Thyroid gland (tissue), 4 donors: ENCODE data around the gene CPNE4. TPM values are rescaled to one million over a fixed set of nuclear protein-coding genes. Genes with fewer than 3 reads are reported as not detected.

Experiments
- DNase-seq, 2 donors: peaks; one replicate each; pipeline ENCODE4 v3.0.0-alpha.2; 2019
- H3K27ac ChIP-seq, 3 donors: fragments of 200-600 bp; sonication (generic); 1 replicate in 2 of 3; 2 replicates in 1 of 3; pipeline ENCODE4 v1.5.1; 2016 to 2019; ENCODE audit warnings: mild to moderate bottlenecking in 1 of 3, moderate library complexity in 1 of 3
- H3K27me3 ChIP-seq: fragments of 200-600 bp; sonication (generic); one replicate; pipeline ENCODE4 v1.5.1; 2019
- H3K36me3 ChIP-seq, 2 donors: fragments of 200-600 bp; sonication (generic); one replicate each; pipeline ENCODE4 v1.5.1; 2016 to 2019
- H3K4me1 ChIP-seq, 2 donors: fragments of 200-600 bp; sonication (generic); one replicate each; pipeline ENCODE4 v1.5.1; 2017 to 2019
- H3K4me3 ChIP-seq, 3 donors: fragments of 200-600 bp; sonication (generic); replicated peaks in 1 of 3; 1 replicate in 2 of 3; 2 replicates in 1 of 3; pipeline ENCODE4 v1.5.1; 2016; ENCODE audit warnings: mild to moderate bottlenecking in 1 of 3
- H3K9me3 ChIP-seq: fragments of 200-600 bp; sonication (generic); one replicate; pipeline ENCODE4 v1.5.1; 2017
- POLR2A ChIP-seq, 2 donors: fragments of 450-650 bp; IDR thresholded peaks; one replicate each; pipeline ENCODE4 v1.6.1; 2017; ENCODE audit warnings: antibody characterized with exemption in 2 of 2, mild to moderate bottlenecking in 2 of 2, moderate library complexity in 1 of 2
- WGBS, 2 donors: methylation state at CpG; one replicate each; pipeline ENCODE4 v1.1.5; 2017; 5-methylcytosine and 5-hydroxymethylcytosine counted together
- intact Hi-C: fragments of 100-400 bp; cut with DNase I; formaldehyde crosslinking; loops from one replicate; pipeline ENCODE4 v1.15.1; 2023
- total RNA-seq, 4 donors: library from RNA; depleted of rRNA; stranded (reverse); fragments of >200 nt; gene quantifications; one replicate each; pipeline ENCODE4 v1.2.3, GENCODE V29; 2016
- TF ChIP-seq, protein P1 (sequence below), 6 experiments: fragments of 200-600 bp in 3 of 6; fragments of 450-650 bp in 3 of 6; sonication (generic) in 3 of 6; IDR thresholded peaks; one replicate each; pipeline ENCODE4 v1.5.1; 2016 to 2019; ENCODE audit warnings: antibody characterized with exemption in 6 of 6, mild to moderate bottlenecking in 2 of 6, inconsistent platforms in 1 of 6, moderate library complexity in 1 of 6

CPNE4 gene
- total RNA-seq, 4 donors from 2014 or later: not detected

DNA sequence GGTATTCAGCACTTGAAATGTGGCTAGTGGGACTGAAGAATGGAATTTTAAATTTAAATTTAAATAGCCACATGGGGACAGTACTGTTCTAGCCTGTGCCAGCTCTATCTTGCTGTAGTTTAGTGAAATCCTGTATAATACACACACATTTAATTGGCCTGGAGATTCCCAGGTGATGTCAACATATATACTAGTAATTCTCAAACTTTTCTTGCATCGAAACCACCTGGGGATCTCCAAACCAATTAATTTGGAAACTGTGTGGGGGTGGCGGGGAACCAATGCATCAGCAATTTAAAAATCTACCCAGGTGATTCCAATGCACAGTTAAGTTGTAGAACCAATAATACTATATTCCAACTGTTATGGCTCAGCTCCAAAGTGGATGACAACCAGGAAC lies 303.1 kb downstream of the CPNE4 start:
- H3K27ac ChIP-seq: no peak overlapping the region
- WGBS, 2 donors: 90 to 95% methylated on average over 2 of the region's 2 CpGs
- no peaks in the 10 kb centered on the region for H3K36me3 ChIP-seq
- H3K4me3 ChIP-seq: no peak overlapping the region
- H3K4me1 ChIP-seq: peaks cover 13 to 17% of the 10 kb centered on the region in 2 donors
- H3K9me3 ChIP-seq: no peaks in the 10 kb centered on the region
- DNase-seq: no peak
- TF ChIP-seq, protein P1, sequence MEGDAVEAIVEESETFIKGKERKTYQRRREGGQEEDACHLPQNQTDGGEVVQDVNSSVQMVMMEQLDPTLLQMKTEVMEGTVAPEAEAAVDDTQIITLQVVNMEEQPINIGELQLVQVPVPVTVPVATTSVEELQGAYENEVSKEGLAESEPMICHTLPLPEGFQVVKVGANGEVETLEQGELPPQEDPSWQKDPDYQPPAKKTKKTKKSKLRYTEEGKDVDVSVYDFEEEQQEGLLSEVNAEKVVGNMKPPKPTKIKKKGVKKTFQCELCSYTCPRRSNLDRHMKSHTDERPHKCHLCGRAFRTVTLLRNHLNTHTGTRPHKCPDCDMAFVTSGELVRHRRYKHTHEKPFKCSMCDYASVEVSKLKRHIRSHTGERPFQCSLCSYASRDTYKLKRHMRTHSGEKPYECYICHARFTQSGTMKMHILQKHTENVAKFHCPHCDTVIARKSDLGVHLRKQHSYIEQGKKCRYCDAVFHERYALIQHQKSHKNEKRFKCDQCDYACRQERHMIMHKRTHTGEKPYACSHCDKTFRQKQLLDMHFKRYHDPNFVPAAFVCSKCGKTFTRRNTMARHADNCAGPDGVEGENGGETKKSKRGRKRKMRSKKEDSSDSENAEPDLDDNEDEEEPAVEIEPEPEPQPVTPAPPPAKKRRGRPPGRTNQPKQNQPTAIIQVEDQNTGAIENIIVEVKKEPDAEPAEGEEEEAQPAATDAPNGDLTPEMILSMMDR (IDR thresholded peaks at IDR 0.05): no peak
- no peak for TF ChIP-seq POLR2A (IDR thresholded peaks at IDR 0.05)
- no peaks in the 10 kb centered on the region for H3K27me3 ChIP-seq
- intact Hi-C loops: no loop called here

DNA sequence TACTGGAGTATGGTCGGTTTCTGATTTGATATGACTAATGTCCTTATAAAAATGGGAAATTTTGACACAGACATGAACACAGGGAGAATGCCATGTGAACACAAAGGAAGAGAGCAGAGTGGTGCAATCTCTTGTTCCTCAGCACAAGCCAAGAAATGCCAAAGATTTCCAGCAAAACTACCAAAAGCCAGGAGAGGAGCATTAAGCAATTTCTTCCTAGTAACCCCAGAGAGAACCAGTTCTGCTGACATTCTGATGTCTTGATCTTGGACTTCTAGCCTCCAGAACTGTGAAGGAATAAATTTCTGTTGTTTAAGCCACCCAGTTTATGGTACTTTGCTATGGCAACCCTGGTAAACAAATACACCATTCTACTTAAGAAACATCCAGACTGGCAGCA lies 304.2 kb downstream of the CPNE4 start:
- WGBS, 2 donors: 87 to 93% methylated on average over 1 of the region's 1 CpG
- peaks cover 13 to 17% of the 10 kb centered on the region in 2 donors for H3K4me1 ChIP-seq
- DNase-seq: no peak
- H3K9me3 ChIP-seq: no peaks in the 10 kb centered on the region
- no peak overlapping the region for H3K27ac ChIP-seq
- H3K4me3 ChIP-seq: no peak overlapping the region
- no peaks in the 10 kb centered on the region for H3K27me3 ChIP-seq
- TF ChIP-seq, protein P1 (IDR thresholded peaks at IDR 0.05): no peak
- TF ChIP-seq POLR2A (IDR thresholded peaks at IDR 0.05): no peak
- intact Hi-C loops: no loop called here
- no peaks in the 10 kb centered on the region for H3K36me3 ChIP-seq

DNA sequence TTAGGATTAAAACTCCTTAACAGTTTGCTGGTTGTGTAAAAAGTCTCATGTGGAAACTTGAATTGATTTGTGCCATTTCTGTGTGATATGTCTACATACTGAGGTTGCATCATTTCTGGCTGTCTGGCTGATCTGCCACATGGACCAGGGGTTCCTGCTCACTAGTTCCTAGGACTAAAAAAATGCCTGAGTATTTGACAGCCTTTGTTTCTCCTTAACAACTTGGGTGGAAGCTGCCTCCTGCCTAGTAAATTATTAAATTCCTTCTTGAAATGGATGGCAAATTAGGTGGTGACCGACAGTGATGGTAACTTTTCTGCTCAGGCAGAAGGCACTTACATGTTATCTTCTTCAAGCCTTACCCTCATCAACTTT lies 305.2 kb downstream of the CPNE4 start:
- Histone ChIP-seq H3K36me3 (no peaks in the 10 kb centered on the region), H3K27me3 (no peaks in the 10 kb centered on the region), H3K27ac (no peak overlapping the region), H3K9me3 (no peaks in the 10 kb centered on the region), H3K4me1 (peaks cover 10 to 13% of the 10 kb centered on the region in 2 donors), H3K4me3 (no peak overlapping the region)
- TF ChIP-seq POLR2A (IDR thresholded peaks at IDR 0.05): no peak
- TF ChIP-seq, protein P1 (IDR thresholded peaks at IDR 0.05): no peak
- WGBS, 2 donors: 92 to 98% methylated on average over 1 of the region's 1 CpG
- DNase-seq: no peak
- intact Hi-C loops: no loop called here

DNA sequence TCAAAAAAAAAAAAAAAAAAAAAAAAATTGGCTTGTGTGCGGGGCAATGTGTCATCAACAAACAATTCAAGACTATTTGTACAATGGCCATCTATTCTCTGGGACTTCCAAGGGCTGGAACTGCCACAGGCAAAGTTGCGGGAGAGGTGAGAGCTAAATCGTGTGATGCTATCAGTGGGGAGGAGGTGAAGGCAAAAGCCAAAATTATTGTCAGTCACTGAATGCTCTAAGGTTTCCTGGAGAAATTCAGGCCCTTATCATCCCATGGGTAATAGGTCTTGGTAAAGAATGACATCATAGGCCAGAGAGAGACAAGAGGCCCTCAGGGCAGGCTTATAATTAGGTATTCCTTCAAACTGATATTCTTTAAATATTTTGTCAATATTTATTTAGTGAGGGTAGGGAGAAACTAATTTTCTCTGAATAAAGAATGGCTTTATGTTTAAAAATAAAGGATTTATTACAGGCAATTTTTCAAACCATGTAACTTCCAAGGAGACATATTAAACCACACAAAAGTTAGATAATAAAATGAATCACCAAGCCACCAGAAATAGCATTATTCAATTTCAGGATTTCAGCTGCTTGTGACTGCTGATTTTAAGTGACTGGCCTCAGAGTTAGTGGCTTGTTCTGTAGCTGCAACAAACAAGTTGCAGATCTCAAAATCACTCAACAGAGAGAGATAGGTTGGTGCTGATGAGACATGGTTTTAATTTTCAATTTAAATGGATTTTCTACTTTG lies 305.7 kb downstream of the CPNE4 start:
- Histone ChIP-seq H3K4me1 (peaks cover 7 to 13% of the 10 kb centered on the region in 2 donors), H3K27me3 (no peaks in the 10 kb centered on the region), H3K4me3 (no peak overlapping the region), H3K27ac (no peak overlapping the region), H3K36me3 (no peaks in the 10 kb centered on the region), H3K9me3 (no peaks in the 10 kb centered on the region)
- TF ChIP-seq POLR2A (IDR thresholded peaks at IDR 0.05): no peak
- TF ChIP-seq, protein P1 (IDR thresholded peaks at IDR 0.05): no peak
- WGBS, 2 donors: 89 to 94% methylated on average over 3 of the region's 3 CpGs
- DNase-seq: no peak
- intact Hi-C loops: no loop called here

DNA sequence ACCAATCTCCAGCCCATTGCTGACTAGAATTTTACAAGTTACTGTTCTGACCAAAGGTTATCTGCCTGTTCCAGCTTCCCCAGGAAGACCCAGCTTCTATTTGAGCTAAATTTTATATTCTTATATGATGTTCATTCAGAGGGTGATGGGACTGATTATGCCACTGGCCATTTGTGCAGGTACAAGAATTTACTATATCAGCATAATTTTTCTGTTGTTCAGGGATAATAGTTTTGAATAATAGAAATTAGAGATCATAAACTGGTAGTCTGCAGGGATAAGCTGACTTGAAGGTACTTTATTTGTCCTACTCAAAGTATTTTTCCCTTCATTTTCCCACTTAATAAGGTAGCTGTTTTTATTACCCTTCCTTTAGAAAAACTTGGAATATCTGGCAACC lies 309.4 kb downstream of the CPNE4 start:
- DNase-seq: no peak
- no peak for TF ChIP-seq POLR2A (IDR thresholded peaks at IDR 0.05)
- TF ChIP-seq, protein P1 (IDR thresholded peaks at IDR 0.05): no peak
- Histone ChIP-seq H3K27ac (no peak overlapping the region), H3K36me3 (no peaks in the 10 kb centered on the region), H3K27me3 (no peaks in the 10 kb centered on the region), H3K9me3 (no peaks in the 10 kb centered on the region), H3K4me1 (no peaks in the 10 kb centered on the region), H3K4me3 (no peak overlapping the region)
- intact Hi-C loops: no loop called here
